HuH-7.5 (cell line): ENCODE results near the gene CWH43.
"Not testable (repeated sequence)": the region's sequence is repeated elsewhere in the genome, so short reads cannot be mapped to it uniquely, and the experiment has no call there.

ENCODE experiments used
- DNase-seq: peaks from one replicate; pipeline ENCODE4 v3.0.0; 2011; ENCODE audit warnings: low spot score

CWH43 gene

DNA sequence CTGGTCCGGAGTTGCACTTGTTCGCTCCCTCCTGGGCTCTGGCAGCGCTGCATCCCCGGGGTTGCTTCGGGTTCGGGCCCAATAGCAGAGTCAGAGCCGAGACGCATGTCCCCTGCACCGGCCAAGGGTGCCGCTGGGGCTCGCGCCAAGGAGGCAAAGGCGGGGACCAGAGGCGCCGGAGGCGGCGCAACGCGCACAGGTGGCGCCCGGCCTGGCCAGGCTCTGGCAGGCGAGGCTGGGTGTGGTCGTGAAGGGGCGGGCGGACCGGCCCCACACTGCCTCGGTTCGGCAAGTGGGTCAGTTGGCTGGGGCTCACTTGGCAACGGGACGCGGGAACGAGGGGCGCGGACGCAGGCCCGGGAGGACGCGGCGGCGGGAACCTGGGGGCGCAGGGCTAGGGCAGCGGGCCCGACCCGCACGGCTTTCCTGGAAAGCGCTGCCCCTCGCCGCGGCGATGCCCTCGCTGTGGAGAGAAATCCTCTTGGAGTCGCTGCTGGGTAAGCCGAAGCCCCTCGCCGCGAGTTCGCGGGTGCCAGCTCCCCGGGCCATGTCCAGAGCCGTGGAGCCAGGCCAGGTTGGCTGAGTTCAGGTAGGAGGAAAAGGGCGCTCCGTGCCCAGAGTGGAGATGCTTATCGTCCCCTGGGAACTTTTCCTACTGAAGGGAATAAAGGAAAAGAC, at the start of gene CWH43:
Gene CWH43 (plus strand): TSS at position 300 of the 678 bp plus-strand sequence. CDS start 155 bp downstream, at position 455.
- no peak for DNase-seq

DNA sequence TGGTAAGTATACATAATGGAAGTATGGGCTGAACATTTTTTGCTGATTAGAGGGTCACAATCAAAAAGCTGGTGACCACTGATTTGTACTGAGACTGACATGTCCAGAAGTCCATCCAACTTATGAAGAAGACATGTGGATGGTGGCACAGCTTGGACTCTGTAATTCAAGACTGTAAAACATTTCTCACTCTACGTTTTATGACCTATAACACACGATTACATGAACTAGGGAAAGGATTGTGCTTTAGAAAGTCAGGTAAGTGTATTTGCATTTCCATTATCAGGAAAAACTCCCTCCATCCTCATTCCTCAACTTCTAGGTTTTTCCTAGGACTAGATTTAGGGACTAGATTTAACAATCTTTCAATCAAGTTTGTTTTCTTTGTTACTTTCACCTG, 49.0 kb upstream of the CWH43 start:
- no peak for DNase-seq

DNA sequence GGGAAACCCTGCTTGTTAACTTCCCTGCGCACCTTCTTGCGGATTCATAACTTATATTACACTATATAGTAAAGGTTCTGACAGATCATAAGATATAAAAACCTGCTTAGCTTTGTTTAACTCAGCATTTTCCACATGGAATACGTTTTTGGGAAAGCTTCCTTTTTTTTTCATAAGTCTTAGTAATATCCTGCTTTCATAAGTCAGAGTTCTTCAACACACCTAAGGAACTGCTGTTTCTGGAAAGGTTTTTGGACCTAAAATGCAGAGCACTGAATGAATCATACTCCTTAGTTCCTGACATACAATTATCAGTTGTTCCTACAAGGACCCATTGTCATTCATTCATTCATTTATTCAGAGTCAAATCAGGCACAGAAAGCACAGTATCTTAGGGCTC, 47.2 kb upstream of the CWH43 start:
- no peak for DNase-seq

DNA sequence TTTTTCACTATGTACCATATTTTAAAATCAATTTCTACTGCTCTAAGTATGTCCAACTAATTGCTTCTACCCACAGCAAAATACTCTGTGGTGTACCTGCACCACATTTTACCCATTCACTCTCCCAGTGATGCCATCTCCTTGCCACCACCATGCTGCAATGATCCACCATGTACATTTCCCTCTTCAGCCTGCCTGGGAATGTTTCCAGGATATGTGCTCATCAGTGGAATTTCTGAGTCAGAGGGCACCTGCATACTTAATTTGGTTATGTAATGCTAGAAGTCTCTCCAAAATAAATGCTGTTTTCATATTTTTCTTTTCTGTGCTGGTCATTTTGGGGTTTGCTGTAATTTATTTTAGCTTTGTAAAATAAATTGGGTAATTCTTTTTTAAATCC, 46.3 kb upstream of the CWH43 start:
- DNase-seq, result no peak

- DNase-seq, result no peak
Observed at GRCh38 chr4:48943387-48943786, 42.7 kb upstream of the CWH43 start.

- DNase-seq, result no peak
Observed at GRCh38 chr4:48944252-48944651, 41.8 kb upstream of the CWH43 start.

DNA sequence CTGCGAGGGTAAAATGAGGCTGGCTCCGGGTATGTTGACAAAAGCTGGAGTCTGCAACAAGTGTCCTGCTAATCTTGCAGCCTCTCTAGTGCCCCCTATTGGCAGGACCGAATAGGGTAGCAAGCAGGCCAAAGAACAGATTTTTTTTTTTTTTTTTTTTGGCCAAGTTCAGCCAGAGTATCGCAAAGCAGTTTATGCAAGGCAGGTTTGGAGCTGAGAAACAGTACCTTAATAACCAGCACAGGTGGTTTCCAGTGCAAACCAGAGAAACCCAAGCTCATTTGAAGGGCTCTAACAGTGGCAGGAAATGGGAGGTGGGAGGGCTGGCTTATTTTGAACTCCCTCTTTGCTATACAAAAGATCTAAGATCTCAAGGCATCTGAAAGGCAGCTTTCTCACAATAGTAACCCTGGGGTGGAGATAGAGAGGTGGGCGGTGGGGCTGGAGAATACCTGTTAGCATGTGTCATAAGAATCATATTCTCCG, 41.3 kb upstream of the CWH43 start:
- DNase-seq, result no peak

DNA sequence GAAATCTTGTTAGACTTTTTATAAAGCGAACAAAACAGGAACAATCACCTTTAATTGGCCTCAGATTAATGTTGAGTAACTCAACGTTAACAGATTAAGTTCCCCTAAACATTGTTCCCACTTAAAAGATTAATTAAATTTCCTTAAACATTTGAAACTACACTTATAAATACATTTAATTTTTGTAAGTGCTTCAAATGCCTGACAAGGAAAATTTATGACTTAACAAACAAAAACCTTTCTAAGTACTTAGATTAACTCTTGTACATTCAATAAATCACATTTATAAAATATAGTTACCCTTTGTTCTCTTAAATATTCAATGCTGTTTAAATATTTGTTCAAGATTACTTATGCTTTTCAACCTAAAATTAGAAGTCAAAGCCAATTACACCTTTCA, 40.1 kb upstream of the CWH43 start:
- no peak for DNase-seq

- DNase-seq, result no peak
Observed at GRCh38 chr4:48947731-48948130, 38.3 kb upstream of the CWH43 start.

DNA sequence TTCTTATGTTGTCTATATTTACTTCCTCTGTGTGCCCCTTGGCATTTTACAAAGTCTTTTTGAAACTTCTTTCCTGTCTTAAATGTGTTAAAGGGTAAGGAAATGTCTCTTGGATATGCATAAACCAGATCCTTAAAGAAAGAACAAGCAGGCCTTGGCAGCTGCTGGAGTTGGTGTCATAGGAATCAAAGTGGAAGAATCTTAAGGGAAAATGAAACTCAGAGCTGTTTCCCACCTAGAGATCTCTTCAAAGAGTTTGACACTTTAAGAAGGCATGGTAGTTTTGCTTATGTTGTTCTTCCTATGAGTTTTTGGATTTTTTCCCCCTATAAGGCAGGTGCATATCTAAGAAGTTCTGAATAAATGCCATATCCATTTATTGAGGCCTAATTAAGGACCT, 37.0 kb upstream of the CWH43 start:
- DNase-seq, result no peak

DNA sequence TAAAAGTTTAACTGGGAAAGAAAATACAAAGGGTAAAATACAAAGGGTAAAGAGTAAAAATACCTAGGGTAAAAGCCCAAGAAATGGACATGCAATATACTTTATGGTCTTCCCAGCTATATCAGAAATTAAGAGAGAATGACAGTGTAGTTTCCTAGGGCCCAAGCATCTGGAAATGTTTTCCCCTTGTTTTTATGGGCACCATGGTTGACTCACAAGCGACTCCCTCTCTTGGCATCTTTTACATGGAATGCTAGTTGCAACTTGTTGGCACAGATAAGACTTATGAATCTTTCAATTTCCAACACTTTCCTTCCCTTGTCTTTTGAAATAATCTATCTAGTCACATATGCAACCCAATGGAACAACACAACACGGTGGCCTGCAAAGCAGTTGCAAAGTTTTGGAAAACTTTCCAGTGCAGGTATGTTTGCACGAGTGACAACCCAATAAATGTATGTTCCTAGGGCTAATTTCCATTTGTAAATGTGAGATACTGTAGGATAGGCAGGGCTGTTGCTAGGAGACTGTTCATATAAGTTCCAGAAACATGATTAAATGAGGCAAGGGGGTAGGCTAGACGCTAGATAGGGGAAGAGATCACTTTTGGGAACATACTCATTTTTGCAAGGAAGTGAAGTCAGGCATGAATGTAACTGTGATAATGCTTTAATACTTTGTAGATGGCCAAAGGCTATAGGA, 36.4 kb upstream of the CWH43 start:
- DNase-seq, result no peak

GRCh38 chr4:48954314-48954713, 31.8 kb upstream of the CWH43 start:
- no peak for DNase-seq

DNA sequence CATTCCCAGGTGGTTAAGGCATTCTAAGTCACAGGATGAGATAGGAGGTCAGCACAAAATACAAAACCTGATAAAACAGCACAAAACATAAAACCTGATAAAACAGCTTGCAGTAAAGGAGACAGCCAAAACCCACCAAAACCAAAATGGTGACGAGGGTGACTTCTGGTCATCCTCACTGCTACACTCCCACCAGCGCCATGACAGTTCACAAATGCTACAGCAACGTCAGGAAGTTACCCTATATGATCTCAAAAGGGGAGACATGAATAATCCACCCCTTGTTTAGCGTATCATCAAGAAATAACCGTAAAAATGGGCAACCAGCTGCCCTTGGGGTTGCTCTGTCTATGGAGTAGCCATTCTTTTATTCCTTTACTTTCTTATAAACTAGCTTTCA, 28.7 kb upstream of the CWH43 start:
- not testable (repeated sequence) for DNase-seq

- no peak for DNase-seq
Observed at GRCh38 chr4:48958582-48958981, 27.5 kb upstream of the CWH43 start.

DNA sequence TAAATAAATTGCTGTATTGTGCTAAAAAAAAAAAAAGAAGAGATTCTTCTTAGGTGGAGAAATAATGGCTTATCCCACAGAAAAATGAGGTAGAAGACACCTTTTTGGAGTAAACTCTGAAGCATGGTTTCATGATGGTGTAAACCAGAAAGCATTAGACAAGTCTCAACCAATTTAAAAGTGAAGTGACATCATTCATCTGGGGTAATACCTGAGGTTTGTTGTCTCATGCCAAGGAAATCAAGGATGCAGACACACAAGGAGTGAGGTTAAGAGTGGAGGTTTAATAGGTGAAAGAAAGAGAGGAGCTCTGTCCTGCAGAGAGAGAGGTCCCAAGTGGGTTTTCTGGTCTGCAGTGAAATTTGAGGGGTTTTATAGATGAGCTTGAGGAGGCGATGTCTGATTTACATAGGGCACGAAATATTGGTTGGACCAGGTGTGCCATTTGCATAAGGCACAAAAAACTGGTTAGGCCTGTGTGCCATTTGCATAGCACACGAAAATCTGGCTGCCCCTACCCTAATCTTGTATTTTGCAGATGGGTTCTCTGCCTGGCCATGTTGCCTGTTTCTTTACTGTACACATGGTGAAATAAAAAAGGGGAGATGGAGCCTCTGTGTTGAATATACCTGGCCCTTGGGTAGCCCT, 25.0 kb upstream of the CWH43 start:
- no peak for DNase-seq

- DNase-seq, result no peak
Observed at GRCh38 chr4:48962636-48963035, 23.4 kb upstream of the CWH43 start.

DNA sequence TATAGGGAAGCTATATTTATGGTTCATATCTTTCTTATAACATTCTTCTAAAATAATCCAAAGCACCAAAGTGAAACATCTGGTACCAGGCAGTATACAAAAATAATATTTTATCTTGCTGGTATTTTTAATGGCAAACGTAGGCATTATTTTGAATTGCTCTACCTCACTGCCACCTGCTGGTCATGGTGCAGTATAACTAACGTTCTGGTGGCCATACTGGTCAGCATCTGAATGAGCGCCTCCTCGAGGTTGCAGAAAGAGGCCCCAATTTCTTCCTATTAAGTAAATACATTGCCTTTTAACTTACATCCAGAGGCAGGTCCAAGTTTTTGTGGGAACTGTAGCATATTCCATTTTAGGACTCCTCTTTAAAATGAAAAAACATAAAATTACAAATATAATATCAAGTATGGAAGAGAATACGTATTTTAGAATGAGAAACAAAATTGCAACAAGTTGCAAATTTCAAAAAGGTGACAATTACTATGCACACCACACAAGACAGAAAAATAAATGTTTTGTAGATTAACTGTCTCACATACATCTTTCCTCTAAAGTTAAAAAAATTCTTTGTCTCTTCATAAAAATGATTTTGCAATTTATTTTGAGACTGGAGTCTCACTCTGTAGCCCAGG, 22.9 kb upstream of the CWH43 start:
- DNase-seq, result peak; percentile 29

- no peak for DNase-seq
Observed at GRCh38 chr4:48967101-48967500, 19.0 kb upstream of the CWH43 start.

- no peak for DNase-seq
Observed at GRCh38 chr4:48967631-48968030, 18.4 kb upstream of the CWH43 start.

DNA sequence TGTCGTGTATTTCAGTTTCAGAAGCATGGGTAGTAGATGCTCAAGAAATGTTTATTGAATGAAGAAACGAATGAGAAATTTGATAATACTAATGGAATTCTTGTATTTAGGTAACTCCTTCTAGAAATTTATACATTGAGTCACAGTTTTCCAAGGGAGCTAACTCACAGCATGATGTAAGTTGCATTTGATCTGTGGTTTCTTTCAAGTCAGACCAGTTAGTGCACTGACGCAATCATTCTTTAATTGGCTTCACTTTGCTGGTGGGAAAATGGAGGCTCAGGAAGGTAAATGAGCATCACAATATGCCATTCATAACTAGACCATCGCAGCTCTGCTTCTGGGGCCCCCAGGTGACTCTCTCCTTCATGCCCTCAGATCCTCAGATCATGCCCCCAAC, 17.3 kb upstream of the CWH43 start:
- no peak for DNase-seq

GRCh38 chr4:48970471-48970921, 15.6 kb upstream of the CWH43 start:
- DNase-seq, result no peak

DNA sequence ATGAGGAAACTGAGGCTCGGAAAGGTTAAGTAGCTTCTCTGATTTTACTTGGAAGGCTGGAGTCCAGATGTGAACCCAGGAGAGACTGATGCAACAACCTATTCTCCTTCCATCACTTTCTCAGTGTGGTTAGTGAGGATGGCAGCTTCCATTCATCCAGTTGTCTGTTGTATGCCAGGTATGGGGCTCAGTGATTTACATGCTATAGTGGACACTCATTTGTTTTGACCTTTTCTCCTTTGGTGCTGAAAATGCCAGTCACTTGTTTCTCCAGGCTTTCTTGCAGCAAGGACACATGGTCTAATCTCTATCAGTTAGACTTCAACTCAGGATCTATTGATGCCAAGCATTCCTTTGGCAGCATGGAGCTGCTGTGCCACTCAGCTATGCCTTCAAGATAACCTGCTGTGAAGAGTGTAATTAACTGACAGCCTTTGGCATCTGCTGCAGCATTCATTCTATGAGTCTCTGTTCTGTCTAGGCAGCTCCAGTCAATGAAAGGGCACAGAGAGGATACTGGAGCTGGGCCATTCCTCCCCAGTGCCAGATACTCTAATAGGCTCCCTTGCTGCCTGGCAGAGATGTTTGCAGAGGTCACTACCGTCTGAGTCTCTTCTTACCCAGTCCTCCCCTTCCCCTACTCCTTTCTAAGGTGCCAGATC, 11.0 kb upstream of the CWH43 start:
- no peak for DNase-seq
